HFFc6 (cell line): ENCODE measurements around the gene PTPN2. TPM values are rescaled to one million over a fixed set of nuclear protein-coding genes. Genes with fewer than 3 reads are reported as not detected.

Experiments used
- DNase-seq: peaks from one replicate; pipeline ENCODE4 v3.0.0-alpha.2; 2018
- H3K27ac Mint-ChIP-seq: 2 replicates; pipeline ENCODE4 v1.8.0; 2020; ENCODE audit warnings: mild to moderate bottlenecking, mixed read lengths
- H3K27me3 Mint-ChIP-seq: 2 replicates; pipeline ENCODE4 v1.8.0; 2021; ENCODE audit warnings: mild to moderate bottlenecking, moderate library complexity, mixed read lengths; ENCODE audit not compliant: insufficient read depth
- H3K36me3 Mint-ChIP-seq: 2 replicates; pipeline ENCODE4 v1.8.0; 2021; ENCODE audit warnings: low read depth, mixed read lengths
- H3K4me1 Mint-ChIP-seq: 2 replicates; pipeline ENCODE4 v1.8.0; 2020; ENCODE audit warnings: low read depth, mixed read lengths
- H3K4me3 Mint-ChIP-seq: 2 replicates; pipeline ENCODE4 v1.8.0; 2020; ENCODE audit warnings: mild to moderate bottlenecking, moderate library complexity, mixed read lengths
- H3K9me3 Mint-ChIP-seq: 2 replicates; pipeline ENCODE4 v1.8.0; 2020; ENCODE audit warnings: mild to moderate bottlenecking, mixed read lengths
- CTCF ChIP-seq: fragments of 200-600 bp; sonication (generic); IDR thresholded peaks from 2 replicates; pipeline ENCODE4 v1.5.0; 2021; ENCODE audit warnings: antibody characterized with exemption, mild to moderate bottlenecking
- total RNA-seq, 6 experiments: library from RNA; stranded (reverse); fragmentation: NEBNext Ultra II Directional; extraction: Animal tissue kit (Norgen Biotek cat#: 25700); gene quantifications; 2 replicates in 1 of 6; 3 replicates in 5 of 6; pipeline ENCODE4 v1.2.3, GENCODE V29; 2021

PTPN2 gene
- total RNA-seq, 6 experiments from 2014 or later, result 21.1 to 24.4 (median 23.2) TPM

- no peak overlapping the region for H3K27ac Mint-ChIP-seq
- peaks cover 4% of the 10 kb centered on the region; the same call in 1 of the 2 replicates for H3K27me3 Mint-ChIP-seq
- no peaks in the 10 kb centered on the region; the same call in 1 of the 2 replicates for H3K4me1 Mint-ChIP-seq
- no peaks in the 10 kb centered on the region for H3K9me3 Mint-ChIP-seq
- peaks cover 7% of the 10 kb centered on the region for H3K36me3 Mint-ChIP-seq
- no peak for DNase-seq
- H3K4me3 Mint-ChIP-seq, result no peak overlapping the region
- TF ChIP-seq CTCF, result no peak
These were observed 11.6 kb downstream of the PTPN2 start for GRCh38 chr18:12872408-12872807.

GRCh38 chr18:12868576-12868975, 15.5 kb downstream of the PTPN2 start:
- no peak overlapping the region for H3K4me3 Mint-ChIP-seq
- no peak overlapping the region for H3K27ac Mint-ChIP-seq
- no peaks in the 10 kb centered on the region for H3K36me3 Mint-ChIP-seq
- peaks cover 7% of the 10 kb centered on the region for H3K4me1 Mint-ChIP-seq
- no peak for DNase-seq
- H3K27me3 Mint-ChIP-seq, result peaks cover 2% of the 10 kb centered on the region; the same call in 1 of the 2 replicates
- no peaks in the 10 kb centered on the region for H3K9me3 Mint-ChIP-seq
- no peak for TF ChIP-seq CTCF

- Mint-ChIP-seq H3K27me3 (peaks cover 2% of the 10 kb centered on the region; the same call in 1 of the 2 replicates), H3K27ac (no peak overlapping the region), H3K9me3 (no peaks in the 10 kb centered on the region), H3K4me3 (no peak overlapping the region), H3K36me3 (no peaks in the 10 kb centered on the region), H3K4me1 (peaks cover 15% of the 10 kb centered on the region)
- no peak for TF ChIP-seq CTCF
- no peak for DNase-seq
These were observed 16.5 kb downstream of the PTPN2 start for GRCh38 chr18:12867441-12868123.

GRCh38 chr18:12863687-12864216, 20.3 kb downstream of the PTPN2 start:
- H3K27me3 Mint-ChIP-seq, result peaks cover 2% of the 10 kb centered on the region; the same call in 1 of the 2 replicates
- H3K36me3 Mint-ChIP-seq, result no peaks in the 10 kb centered on the region
- TF ChIP-seq CTCF, result no peak
- H3K4me1 Mint-ChIP-seq, result peaks cover 19% of the 10 kb centered on the region
- H3K27ac Mint-ChIP-seq, result no peak overlapping the region; the same call in 1 of the 2 replicates
- no peak overlapping the region for H3K4me3 Mint-ChIP-seq
- H3K9me3 Mint-ChIP-seq, result no peaks in the 10 kb centered on the region
- no peak for DNase-seq

GRCh38 chr18:12862874-12863482, 21.1 kb downstream of the PTPN2 start:
- Mint-ChIP-seq H3K4me1 (peaks cover 19% of the 10 kb centered on the region), H3K27me3 (peaks cover 2% of the 10 kb centered on the region; the same call in 1 of the 2 replicates), H3K27ac (no peak overlapping the region), H3K4me3 (no peak overlapping the region), H3K36me3 (no peaks in the 10 kb centered on the region), H3K9me3 (no peaks in the 10 kb centered on the region)
- no peak for DNase-seq
- no peak for TF ChIP-seq CTCF
